ENCODE data around the gene KCNQ4. TPM values are rescaled to one million over a fixed set of nuclear protein-coding genes. Genes with fewer than 3 reads are reported as not detected.

Gene KCNQ4
- total RNA-seq, 1 donor: under 0.01 TPM

DNA sequence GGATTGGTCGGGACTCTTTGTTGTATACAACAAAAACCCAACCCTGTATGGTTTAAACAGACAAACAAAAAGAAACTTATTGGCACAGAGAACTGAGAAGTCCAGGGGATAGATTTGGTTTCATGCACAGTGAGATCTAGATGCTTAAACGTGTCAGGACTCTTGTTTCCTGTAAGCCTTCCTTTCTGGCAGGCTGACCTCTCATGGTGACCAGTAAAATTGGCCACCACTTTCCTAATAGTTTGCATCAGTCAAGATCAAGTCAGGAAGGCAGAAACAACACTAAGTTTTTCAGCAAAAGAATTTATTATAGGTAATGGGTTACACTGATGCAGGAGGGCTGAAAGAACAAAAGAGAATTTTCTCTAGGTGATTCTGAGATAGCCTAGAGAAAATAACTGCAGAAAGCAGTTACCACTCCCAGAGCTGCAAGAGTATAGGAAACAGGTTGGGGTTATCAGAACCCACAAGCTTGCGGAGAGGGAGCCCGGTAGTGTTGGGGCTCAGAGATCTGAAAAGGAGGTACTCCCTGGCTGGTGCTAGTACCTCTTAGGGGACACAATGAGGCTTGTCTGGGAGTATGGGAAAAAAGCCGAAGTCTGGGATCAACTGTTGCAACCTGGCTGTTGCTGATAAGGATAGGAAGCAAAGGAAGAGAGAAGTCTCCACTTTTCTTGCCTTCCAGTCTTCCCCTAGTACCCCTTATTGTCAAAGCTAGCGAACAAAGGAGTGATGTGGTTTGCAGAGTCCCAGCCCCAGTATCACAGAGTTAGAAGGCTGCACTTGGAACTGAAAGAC, 57.1 kb downstream of the KCNQ4 start:
- H3K4me3 ChIP-seq (ENCODE audit: low read length): no peak overlapping the region
- H3K9me3 ChIP-seq (ENCODE audit: low read depth, low read length): no peaks in the 10 kb centered on the region
- no peaks in the 10 kb centered on the region for H3K27me3 ChIP-seq (ENCODE audit: insufficient read depth, low read length)
- peaks cover 20% of the 10 kb centered on the region for H3K4me1 ChIP-seq (ENCODE audit: insufficient read depth, low read length)

DNA sequence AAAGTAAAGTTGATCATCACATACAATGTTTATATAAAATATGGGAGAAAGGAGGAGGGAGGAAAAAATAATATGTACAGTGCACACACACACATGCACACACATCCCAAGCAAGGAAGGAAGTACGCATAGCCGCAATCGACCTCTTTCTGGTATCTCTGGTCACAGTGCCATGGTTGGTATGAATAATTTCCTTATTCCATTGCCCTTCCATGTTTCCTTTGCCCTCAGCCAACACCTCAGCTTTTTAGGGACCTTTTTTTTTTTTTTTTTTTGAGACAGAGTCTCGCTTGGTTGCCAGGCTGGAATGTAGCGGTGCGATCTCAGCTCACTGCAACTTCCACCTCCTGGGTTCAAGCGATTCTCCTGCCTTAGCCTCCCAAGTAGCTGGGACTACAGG, 58.0 kb downstream of the KCNQ4 start:
- Histone ChIP-seq H3K9me3 (ENCODE audit: low read depth, low read length) (no peaks in the 10 kb centered on the region), H3K27me3 (ENCODE audit: insufficient read depth, low read length) (no peaks in the 10 kb centered on the region), H3K4me3 (ENCODE audit: low read length) (no peak overlapping the region), H3K4me1 (ENCODE audit: insufficient read depth, low read length) (peaks cover 20% of the 10 kb centered on the region)

DNA sequence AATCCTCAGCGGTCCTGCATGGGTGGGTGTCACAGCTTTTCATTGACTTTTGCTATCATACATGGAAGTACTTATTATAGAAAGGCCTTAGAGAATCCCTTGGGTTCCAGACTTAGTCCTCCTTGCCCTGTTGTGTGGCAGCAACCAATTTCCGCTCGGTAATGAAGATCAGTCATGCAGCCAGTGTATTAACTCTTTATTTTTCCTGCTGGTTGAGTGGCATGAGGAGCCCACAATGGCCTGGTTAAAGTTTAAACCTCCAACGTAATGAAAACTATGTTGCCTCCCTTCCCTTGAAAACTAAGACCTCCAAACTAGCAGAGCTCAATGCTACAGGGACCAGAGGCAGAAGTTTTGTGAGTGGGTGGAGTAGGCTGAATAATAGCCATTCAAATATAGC, 58.6 kb downstream of the KCNQ4 start:
- Histone ChIP-seq H3K4me1 (ENCODE audit: insufficient read depth, low read length) (peaks cover 20% of the 10 kb centered on the region), H3K4me3 (ENCODE audit: low read length) (no peak overlapping the region), H3K9me3 (ENCODE audit: low read depth, low read length) (no peaks in the 10 kb centered on the region), H3K27me3 (ENCODE audit: insufficient read depth, low read length) (no peaks in the 10 kb centered on the region)

- Histone ChIP-seq H3K27me3 (ENCODE audit: insufficient read depth, low read length) (no peaks in the 10 kb centered on the region), H3K9me3 (ENCODE audit: low read depth, low read length) (no peaks in the 10 kb centered on the region), H3K4me3 (ENCODE audit: low read length) (no peak overlapping the region), H3K4me1 (ENCODE audit: insufficient read depth, low read length) (peaks cover 20% of the 10 kb centered on the region)
Observed at GRCh38 chr1:40842691-40843090, 59.1 kb downstream of the KCNQ4 start.

DNA sequence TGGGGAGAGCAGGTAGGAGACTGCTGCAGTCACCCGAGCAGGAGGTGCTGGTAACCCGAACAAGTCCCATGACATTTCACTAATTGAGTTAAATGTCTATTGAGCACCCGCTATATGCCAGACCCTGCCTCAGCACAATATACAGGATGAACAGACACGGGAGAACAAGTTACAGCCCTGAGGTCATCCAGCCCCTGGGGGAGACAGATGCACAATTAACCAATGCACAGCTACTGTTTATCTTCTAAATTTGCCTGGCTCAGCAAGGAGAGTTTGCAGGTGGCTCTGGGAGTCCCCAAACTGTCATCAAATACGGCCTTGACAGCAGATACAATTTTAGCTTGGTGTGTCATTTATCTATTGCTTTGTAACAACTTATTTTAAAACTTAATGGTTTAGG, 60.5 kb downstream of the KCNQ4 start:
- Histone ChIP-seq H3K9me3 (ENCODE audit: low read depth, low read length) (no peaks in the 10 kb centered on the region), H3K4me1 (ENCODE audit: insufficient read depth, low read length) (peaks cover 20% of the 10 kb centered on the region), H3K4me3 (ENCODE audit: low read length) (no peak overlapping the region), H3K27me3 (ENCODE audit: insufficient read depth, low read length) (no peaks in the 10 kb centered on the region)

DNA sequence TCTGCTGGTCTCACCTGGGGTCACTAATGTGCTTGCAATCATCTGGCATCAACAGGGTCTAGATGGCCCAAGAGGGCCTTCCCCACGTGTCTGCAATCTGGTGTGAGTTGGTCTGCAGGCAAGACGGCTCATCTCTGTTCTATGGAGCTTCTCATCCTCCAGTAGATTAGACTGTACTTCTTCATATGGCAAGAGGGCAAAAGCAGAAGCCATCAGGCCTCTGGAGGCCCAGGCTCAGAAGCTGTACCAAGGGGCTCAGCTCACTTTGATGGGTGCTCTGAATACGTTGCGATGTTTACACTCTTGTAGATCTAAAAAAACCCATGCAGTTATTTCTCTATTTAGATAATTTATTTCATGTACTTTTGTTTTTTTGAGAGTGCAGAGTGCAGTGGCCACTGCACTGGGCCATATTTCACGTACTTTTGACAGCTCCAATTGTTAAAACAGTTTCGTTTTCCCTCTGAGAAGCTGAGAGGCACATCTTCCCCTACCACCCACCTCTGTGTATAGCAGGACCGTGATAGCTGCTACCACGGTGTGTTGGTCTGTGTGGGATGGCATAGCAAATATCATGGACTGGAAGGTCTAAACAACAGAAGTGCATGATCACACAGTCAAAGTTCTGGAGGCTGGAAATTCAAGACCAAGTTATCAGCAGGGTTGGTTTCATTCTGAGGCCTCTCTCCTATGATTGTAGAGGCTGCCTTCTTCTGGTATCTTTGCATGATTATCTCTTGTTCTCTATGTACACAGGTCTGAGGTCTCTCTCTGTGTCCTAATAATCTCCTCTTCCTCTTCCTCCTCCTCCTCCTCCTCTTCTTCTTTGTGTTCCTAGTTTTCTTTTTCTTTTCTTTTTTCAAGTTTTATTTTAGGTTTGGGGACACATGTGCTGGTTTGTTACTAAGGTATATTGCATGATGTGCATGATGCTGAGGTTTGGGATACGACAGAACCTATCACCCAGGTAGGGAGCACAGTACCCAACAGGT, 61.6 kb downstream of the KCNQ4 start:
- Histone ChIP-seq H3K27me3 (ENCODE audit: insufficient read depth, low read length) (no peaks in the 10 kb centered on the region), H3K4me3 (ENCODE audit: low read length) (no peak overlapping the region), H3K9me3 (ENCODE audit: low read depth, low read length) (no peaks in the 10 kb centered on the region), H3K4me1 (ENCODE audit: insufficient read depth, low read length) (peaks cover 30% of the 10 kb centered on the region)

DNA sequence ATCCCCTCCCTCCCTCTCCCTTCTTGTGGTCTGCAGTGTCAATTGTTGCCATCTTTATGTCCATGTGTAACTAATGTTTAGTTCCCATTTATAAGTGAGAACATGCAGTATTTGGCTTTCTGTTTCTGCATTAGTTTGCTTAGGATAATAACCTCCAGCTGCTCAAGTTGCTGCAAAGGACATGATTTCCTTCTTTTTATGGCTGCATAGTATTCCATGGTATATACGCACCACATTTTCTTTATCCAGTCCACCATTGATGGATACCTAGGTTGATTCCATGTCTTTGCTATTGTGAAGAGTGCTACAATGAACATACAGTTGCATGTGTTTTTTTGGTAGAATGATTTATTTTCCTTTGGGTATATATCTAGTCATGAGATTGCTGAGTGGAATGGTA, 62.3 kb downstream of the KCNQ4 start:
- Histone ChIP-seq H3K4me3 (ENCODE audit: low read length) (no peak overlapping the region), H3K27me3 (ENCODE audit: insufficient read depth, low read length) (no peaks in the 10 kb centered on the region), H3K4me1 (ENCODE audit: insufficient read depth, low read length) (peaks cover 25% of the 10 kb centered on the region), H3K9me3 (ENCODE audit: low read depth, low read length) (no peaks in the 10 kb centered on the region)

DNA sequence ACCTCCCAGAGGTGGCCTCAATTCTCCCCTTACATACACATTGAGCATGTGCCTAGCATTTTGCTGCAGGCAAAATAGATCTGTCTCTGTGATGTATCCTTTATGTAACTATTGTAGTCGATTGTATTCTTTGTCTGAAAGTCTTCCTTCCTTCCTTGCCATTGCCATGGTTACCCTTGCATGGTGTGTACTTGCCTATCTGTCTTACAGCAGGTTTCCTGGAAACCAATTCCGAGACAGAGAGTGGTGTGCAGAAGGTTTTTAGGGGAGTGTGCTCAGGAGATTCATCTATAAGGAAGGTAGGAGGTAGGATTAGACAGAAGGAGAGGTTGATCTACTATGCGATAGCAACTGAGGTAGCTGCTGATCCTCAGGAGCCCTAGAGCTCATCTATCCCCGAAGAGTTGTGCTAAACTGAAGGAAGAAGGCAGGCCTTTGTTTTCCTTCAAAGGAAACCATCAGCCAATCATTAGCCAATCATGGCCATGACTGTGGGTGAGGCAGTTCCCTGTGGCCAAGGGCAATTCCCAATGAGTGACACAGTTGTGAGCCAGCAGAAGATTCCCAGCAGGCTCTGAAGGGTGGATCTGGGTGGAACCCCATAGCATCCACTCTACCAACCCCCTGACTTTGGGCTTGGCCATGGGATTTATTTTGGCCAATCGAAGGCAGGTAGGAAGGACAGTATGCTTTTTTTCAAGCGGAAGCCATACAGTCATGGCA, 63.6 kb downstream of the KCNQ4 start:
- no peaks in the 10 kb centered on the region for H3K27me3 ChIP-seq (ENCODE audit: insufficient read depth, low read length)
- no peaks in the 10 kb centered on the region for H3K9me3 ChIP-seq (ENCODE audit: low read depth, low read length)
- H3K4me1 ChIP-seq (ENCODE audit: insufficient read depth, low read length): peaks cover 20% of the 10 kb centered on the region
- H3K4me3 ChIP-seq (ENCODE audit: low read length): no peak overlapping the region

DNA sequence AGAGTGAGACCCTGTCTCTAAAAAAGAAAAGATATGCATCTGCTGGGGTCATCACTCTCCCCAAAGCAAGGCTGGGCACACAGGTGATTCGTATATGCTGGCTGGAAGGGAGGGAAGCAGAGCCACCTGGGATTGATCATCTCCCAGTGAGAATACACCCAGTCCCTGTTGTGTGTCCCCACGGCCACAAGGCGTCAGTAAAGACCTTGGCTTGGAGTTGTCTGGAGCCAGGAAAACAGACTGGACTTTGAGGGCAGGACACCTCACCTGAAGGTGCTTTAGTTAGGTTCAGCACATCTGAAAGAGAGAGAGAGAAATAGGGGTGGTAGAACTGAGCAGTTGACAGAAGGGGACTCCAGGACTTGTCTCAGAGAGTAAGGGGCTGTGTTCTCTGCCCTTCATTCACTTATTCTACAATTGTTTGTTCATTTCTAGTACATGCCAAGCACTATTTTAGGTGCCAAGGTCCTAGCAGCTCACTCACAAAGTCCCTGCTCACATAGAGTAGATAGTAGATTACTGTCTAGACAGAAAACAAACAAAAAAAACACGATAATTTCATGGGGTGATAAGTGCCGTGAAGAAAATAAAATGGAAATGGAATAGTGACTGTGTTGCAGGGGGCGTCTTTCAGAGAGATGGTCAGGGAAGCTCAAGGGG, 65.1 kb downstream of the KCNQ4 start:
- H3K9me3 ChIP-seq (ENCODE audit: low read depth, low read length): no peaks in the 10 kb centered on the region
- H3K4me3 ChIP-seq (ENCODE audit: low read length): no peak overlapping the region
- H3K4me1 ChIP-seq (ENCODE audit: insufficient read depth, low read length): peaks cover 20% of the 10 kb centered on the region
- H3K27me3 ChIP-seq (ENCODE audit: insufficient read depth, low read length): no peaks in the 10 kb centered on the region

DNA sequence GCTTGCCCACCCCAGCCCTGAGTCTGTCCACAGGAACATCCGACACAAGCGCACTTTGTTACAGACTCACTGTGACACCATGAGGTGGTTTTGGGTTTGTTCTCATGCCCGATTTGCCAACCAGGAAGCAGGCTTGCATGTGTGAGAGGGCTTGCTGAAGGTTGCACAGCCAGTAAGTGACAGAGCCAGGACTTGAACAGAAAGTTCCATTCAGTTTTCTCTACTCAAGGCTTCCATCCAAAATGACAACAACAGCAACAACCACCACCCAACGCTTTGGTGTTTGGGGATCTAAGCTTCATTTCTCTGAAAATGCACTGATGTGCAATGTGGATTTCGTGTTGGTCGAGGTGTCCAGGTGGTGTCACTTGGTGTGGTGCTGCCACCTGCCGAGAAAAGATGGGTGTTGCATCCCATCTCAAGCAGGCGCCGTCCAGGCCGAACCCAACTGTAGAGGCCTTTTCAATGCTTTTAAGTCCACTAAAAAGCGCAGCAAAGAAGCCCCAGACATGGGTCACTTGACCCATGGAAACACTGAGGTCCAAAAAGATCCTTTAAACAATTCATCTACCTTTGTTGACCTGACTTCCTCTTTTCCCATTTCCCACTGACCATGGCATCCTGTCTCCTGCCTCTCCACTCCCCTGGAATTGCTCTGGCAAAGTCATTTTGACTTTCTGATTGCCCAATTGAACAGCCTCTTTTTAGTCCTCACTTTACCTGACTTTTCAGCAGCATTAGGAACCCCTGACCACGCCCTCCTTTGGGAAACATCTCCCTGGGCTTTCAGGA, 66.4 kb downstream of the KCNQ4 start:
- no peak overlapping the region for H3K4me3 ChIP-seq (ENCODE audit: low read length)
- peaks cover 17% of the 10 kb centered on the region for H3K4me1 ChIP-seq (ENCODE audit: insufficient read depth, low read length)
- H3K27me3 ChIP-seq (ENCODE audit: insufficient read depth, low read length): no peaks in the 10 kb centered on the region
- H3K9me3 ChIP-seq (ENCODE audit: low read depth, low read length): no peaks in the 10 kb centered on the region

GRCh38 chr1:40851643-40852042, 68.1 kb downstream of the KCNQ4 start:
- Histone ChIP-seq H3K4me3 (ENCODE audit: low read length) (no peak overlapping the region), H3K27me3 (ENCODE audit: insufficient read depth, low read length) (no peaks in the 10 kb centered on the region), H3K9me3 (ENCODE audit: low read depth, low read length) (no peaks in the 10 kb centered on the region), H3K4me1 (ENCODE audit: insufficient read depth, low read length) (peaks cover 9% of the 10 kb centered on the region)

DNA sequence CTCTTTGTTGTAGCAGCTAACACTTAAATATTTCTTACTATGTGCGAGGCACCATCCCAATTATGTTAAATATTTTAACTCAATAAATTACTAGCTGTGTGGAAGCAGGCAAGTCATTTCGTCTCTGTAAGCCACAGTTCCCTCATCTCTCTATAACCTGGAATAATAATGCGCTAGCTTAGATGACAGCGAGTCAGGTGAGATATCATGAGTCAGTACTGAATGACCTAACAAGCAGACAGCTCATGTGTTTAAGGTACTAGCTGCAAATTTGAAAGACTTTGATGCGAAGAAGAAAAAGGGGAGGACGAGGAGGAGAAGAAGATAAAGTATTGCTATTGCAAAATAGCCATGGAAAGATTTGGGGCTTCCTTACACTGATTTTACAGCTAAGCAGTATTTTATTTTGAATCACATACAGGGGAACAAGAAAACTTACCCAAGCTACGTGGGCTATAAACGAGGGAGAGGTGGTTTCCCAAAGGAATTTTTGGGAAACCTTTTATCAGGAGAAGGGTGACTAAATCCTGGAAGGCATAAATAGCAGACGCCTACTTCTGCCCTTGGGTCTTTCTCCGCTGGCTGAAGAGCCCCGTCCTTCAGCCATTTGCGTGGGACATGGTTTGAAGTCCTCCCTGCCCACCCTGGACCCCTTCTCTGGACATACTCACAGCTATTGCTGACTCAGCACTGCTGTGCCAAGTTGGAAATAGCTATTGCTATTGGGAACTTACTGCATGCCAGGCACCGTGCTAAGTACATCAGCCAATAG, 69.7 kb downstream of the KCNQ4 start:
- H3K27me3 ChIP-seq (ENCODE audit: insufficient read depth, low read length): no peaks in the 10 kb centered on the region
- H3K4me3 ChIP-seq (ENCODE audit: low read length): no peak overlapping the region
- H3K9me3 ChIP-seq (ENCODE audit: low read depth, low read length): no peaks in the 10 kb centered on the region
- peaks cover 9% of the 10 kb centered on the region for H3K4me1 ChIP-seq (ENCODE audit: insufficient read depth, low read length)

DNA sequence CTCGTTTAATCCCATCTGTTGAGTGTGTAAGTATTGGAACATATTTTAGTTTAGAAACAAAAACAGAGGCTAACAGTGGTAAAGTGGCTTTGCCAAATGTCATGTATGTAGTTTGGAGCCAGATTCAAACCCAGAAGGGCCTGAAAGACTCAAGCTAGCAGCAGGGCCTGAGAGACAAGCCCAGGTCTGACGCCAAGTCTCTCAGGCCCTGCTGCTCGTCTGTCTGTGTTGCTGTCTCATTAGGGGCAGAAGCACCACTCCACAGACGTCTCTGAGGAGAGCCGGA, 70.2 kb downstream of the KCNQ4 start:
- no peak overlapping the region for H3K4me3 ChIP-seq (ENCODE audit: low read length)
- no peaks in the 10 kb centered on the region for H3K9me3 ChIP-seq (ENCODE audit: low read depth, low read length)
- H3K27me3 ChIP-seq (ENCODE audit: insufficient read depth, low read length): no peaks in the 10 kb centered on the region
- peaks cover 9% of the 10 kb centered on the region for H3K4me1 ChIP-seq (ENCODE audit: insufficient read depth, low read length)

Data from mononuclear cell (primary cell).